ENCODE data around the gene MTCH1.
"Not testable (repeated sequence)": the region's sequence is repeated elsewhere in the genome, so short reads cannot be mapped to it uniquely, and the experiment has no call there.

MTCH1 gene

DNA sequence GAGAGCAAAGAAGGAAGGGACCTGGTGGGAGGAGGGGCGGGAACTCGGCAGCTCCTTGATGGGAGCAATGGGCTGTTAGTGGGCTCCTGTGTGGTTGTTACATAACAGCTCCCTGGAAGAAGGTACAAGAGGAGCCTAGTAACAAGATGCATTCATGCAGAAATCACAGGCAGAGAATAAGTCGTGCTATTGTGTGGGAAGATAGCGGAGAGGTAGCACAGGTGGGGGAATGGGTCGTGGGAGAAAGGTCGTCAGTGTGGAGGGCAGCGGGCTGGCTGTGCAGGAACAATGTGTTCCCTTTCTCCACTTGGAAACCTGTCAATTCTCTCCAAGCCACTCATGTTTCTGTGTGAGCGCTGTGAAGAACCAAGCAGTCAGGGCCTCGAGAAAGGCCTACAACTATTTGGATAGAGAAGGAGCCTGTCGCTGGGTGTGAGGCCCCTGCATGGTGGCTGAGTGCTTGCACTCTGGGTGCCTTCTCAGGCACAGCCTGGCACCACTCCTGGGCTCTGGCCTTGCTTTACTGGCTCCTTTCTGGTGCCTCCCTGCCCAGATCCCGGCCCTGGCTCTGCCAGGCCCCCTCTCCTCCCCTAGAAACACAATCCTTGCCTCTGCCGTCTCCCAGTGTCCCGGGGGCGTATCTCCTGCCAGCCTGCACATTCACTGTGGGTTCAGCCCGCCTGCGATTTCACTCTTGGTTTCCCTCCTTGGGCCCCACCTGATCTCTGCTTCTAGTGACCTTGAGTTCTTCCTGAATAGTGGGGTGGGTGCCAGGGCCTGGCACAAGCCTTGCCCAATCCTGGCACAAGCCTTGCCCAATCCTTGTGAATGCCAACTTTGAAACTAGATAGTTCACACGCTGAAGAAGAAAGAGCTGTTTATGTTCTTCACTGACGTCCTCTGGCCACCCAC is 12.1 kb upstream of the MTCH1 start:
- DNase-seq (ENCODE audit: insufficient read length, low spot score) (no peak), FAIRE-seq (no peak)

- FAIRE-seq; DNase-seq (ENCODE audit: insufficient read length, low spot score): not testable (repeated sequence)
Observed at GRCh38 chr6:36990401-36990800, 4.4 kb upstream of the MTCH1 start.

DNA sequence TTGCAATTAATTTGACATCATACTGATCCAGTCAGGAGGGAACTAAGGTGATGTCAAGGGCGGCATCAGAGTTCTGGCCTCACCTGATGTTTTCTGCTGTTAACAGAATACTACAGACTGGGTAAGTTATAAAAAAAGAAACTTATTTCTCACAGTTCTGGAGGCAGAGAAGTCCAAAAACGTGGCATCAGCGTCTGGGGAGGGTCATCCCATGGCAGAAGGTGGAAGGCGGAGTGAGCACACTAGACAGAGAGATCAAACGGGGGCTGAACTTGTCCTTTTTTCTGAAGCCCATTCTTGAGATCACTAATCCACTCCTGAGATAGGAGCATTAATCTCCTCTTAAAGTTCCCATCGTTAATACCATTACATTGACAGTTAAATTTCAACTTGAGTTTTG is 3.3 kb upstream of the MTCH1 start:
- FAIRE-seq (no peak), DNase-seq (ENCODE audit: insufficient read length, low spot score) (no peak)

DNA sequence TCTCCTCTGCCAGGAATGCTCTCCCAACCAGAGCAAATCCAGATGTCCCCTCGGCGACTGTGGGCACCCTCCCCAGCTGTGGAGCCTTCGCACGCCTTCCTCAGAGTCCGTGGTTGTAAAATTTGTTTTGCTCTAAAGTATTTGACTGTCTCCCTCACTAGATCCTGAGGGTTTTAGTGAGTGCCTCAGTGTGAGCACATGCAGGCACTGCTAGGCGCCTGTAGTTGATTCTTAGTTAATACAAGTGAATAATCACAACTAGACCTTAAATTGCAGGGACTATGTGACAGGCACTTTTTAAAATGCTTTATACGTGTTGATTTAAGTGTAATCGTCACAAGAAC is 680 bp upstream of the MTCH1 start:
- no peak for FAIRE-seq
- DNase-seq (ENCODE audit: insufficient read length, low spot score) = no peak

DNA sequence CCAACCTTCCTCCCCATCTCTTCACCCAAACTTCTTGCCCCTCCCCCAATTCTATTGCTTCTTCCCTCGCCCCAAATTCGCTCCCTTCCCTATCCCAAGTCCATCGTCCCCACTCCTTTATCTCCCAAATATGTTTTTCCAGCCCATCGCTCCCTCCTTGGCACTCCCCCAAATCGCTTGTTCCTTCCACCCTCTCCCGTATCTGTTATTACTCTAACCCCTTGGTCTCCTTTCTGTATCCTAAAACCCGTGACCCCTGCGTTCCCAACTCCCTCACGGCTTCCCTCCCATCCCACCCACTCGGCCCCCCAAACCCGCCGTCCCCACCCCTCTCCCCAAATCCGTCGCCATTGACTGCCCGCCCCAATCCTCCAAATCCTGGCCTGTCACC is 584 bp downstream of the MTCH1 start:
- DNase-seq (ENCODE audit: insufficient read length, low spot score) (no peak), FAIRE-seq (no peak)

DNA sequence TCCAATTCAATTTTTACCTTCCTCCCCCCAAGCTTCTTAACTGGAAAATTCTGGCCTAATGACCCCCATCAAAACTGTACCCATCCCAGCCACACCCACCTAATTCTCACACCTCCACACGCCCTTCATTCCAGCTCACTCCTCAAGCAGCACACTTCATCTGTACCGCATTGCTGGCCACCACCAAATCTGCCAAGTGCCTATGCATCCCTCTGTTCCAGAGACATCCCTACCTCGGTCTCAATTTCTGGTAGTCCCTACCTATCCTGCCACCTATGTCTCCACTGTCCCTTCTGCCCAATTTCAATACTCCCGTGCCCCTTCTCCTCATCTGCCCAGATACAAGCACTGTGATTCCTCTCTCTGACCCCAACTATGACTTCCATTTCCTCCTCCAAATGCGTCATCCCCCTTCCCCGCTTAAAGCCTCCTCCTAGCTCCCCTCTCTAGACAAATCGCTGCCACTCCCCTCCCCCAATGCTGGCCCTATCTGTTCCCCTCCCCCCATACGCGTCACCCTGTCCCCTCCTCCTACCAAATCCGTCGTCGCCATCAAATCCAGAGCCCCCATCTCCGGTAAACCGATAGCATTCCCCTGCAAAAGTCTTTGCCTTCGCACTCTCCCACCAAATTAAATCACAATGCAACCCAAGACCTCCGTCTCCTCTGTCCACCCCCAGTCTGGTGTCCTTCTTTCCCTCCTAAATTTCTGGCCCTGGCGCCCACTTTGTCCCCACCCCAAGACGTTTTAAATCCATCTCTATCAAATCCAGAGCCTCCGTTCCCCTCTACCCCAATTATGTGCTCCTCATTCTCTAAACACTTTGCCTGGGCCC is 1.2 kb downstream of the MTCH1 start:
- DNase-seq (ENCODE audit: insufficient read length, low spot score) (peak; percentile 71), FAIRE-seq (peak; percentile 31)

GRCh38 chr6:36983538-36983937 is 2.5 kb downstream of the MTCH1 start:
- DNase-seq (ENCODE audit: insufficient read length, low spot score) (no peak), FAIRE-seq (no peak)

DNA sequence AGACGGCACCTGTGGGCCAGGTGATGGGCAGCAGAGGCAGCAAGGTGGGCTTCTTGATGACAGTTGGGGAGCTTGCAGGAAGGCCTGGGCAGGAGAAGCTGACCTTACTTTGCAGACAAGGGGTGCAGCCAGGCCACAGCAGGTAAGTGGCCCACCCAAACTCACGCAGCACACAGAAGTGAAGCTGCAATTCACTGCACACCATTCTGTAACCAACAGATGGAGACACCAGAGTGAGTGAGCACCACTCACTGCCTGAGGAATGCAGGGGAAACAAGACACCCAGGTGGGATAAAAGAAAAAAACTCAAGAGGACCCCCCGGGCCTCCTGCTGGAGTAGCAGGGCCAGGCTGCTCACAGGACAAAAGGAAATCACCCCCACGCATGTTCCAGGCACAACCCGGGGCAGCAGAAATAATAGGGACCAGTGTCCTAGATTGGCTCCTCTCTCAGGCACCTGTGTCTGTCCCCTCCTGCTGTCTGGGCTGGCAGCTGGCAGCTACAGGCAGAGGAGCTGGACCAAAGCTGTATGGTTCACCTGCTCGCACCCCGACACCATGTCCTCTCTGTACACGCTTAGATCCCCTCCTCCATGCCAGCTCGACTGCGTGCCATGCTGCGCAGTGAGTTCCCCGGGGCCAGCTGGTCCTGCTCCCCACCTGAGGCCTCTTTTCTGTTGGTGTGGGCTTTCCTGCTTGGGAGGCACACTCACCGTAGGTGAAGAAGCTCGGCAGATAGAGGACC is 4.9 kb downstream of the MTCH1 start:
- DNase-seq (ENCODE audit: insufficient read length, low spot score) (no peak), FAIRE-seq (no peak)

GRCh38 chr6:36980129-36980528 is 5.9 kb downstream of the MTCH1 start:
- DNase-seq (ENCODE audit: insufficient read length, low spot score) = no peak
- FAIRE-seq = no peak

- DNase-seq (ENCODE audit: insufficient read length, low spot score) (no peak), FAIRE-seq (no peak)
Observed at GRCh38 chr6:36979347-36979742, 6.7 kb downstream of the MTCH1 start.

DNA sequence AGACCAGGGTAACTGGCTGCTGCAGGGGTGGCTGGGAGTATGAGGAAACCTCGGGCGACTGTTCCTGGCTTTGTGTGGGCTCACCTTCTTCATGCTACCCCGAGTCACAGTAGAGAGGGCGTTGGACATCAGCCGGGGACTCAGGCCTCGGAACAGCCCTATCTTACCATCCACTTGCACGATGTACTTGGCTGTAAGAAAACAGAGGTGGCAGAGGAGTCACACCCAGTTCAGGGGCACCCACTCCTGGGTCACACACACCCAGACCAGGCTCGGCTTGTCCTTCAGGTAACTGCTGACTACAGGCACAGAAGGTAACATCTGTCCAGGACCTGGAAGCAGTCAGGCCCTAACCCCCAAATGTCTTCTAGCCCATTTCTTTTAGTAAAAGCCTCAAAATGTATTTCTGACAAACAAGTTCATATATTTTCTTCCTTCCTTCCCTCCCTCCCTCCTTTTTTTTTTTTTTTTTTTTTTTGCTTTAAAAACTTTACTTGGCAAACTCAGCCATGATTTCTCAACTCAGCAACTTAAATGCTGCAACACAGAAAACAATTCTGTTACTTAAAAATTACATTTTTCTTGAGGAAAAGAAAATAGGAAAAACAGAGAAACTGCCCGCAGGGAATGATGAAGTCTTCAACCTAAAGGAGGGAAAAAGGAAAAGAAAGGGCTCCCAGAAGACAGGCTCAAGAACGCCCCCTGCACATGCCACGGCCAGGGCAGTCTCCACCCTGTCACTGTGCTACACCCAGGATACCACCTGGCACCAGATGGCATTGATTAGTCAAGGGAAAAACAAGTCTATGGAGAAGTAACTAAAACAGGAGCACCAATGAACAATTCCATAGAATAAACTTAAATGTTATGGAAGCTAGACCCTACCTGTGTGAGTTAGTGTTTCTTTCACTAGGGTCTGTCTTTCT is 7.3 kb downstream of the MTCH1 start:
- FAIRE-seq (no peak), DNase-seq (ENCODE audit: insufficient read length, low spot score) (no peak)

DNA sequence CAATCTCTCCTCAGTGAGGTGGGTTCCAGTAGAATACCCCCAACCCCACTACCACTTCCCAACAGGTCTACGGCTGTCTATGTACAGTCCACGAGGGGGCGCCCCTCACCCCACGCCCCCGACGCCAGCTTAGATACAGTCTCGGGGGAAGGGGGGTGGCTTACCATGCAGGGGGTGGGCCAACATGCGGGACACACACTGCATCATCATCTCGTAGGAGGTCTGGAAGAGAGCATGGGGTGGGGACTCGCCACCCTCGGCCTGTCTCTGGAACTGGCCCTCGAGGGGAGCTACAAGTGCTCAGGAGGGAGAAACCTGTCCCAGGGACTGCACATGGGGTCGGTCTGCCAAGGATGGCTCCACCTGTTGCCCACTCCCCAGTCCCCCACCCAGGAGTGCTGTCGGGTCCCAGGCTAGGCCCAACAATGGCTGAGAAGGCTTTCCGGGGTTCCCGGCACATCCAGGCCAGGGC is 8.5 kb downstream of the MTCH1 start:
- DNase-seq (ENCODE audit: insufficient read length, low spot score) (no peak), FAIRE-seq (peak; percentile 4)

- FAIRE-seq = no peak
Observed at GRCh38 chr6:36976931-36977330, 9.1 kb downstream of the MTCH1 start.

DNA sequence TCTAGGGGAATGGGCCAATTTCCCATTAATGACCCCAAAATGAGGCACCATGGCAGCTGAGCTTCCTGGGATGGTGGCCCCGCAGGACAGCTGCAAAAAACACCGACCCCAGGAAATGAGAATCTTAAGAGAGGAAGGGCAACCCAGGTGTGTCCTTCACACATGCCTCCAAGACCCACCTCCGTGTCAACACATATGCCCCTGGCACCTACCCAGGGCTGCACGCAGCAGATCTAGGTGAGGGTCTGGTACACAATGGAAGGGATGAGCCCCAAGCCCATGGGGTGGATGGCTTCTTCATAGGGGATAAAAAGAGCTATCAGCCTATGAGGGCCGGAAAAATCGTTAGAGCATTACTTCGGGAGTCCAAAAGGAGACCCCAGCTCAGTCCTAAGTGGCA is 9.5 kb downstream of the MTCH1 start:
- FAIRE-seq = no peak
- DNase-seq (ENCODE audit: insufficient read length, low spot score) = no peak

More at GRCh38 chr6:36976931-36977330, 9.1 kb downstream of the MTCH1 start:
- no peak for DNase-seq (ENCODE audit: insufficient read length, low spot score)

GRCh38 chr6:36976007-36976264 is 10.1 kb downstream of the MTCH1 start:
- FAIRE-seq (no peak), DNase-seq (ENCODE audit: insufficient read length, low spot score) (no peak)

- FAIRE-seq (no peak), DNase-seq (ENCODE audit: insufficient read length, low spot score) (no peak)
Observed at GRCh38 chr6:36975231-36976006, 10.6 kb downstream of the MTCH1 start.

- FAIRE-seq (no peak), DNase-seq (ENCODE audit: insufficient read length, low spot score) (no peak)
Observed at GRCh38 chr6:36973647-36974046, 12.3 kb downstream of the MTCH1 start.

DNA sequence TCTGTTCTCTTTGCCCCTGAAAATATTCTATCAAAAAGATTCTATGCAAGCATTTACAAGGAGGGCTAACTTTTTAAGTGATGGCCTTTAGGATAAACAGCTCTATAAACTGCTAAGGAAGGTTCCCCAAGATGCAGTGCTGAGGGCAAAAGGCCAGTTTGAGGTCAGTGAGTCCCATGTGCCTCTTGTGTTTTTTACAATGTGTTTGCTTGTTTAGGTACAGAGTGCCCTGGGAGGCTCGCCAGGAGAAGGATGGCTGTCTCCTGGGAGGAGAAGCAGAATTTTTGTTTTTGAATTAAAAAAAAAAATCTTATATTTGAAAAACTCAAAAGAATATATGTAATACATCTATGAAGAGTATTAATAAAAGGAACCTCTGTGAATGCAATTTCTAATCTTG is 12.8 kb downstream of the MTCH1 start:
- DNase-seq (ENCODE audit: insufficient read length, low spot score) = no peak
- FAIRE-seq = no peak

GRCh38 chr6:36971921-36972673 is 13.9 kb downstream of the MTCH1 start:
- DNase-seq (ENCODE audit: insufficient read length, low spot score) (no peak), FAIRE-seq (no peak)

All from HTR-8/SVneo (cell line).